GM21367 (cell line): ENCODE measurements around the gene CCBE1.

Experiments used
- ATAC-seq: cut with Tn5 transposase; IDR thresholded peaks from one replicate; pipeline ENCODE4 v1.9.1; 2021; ENCODE audit not compliant: unreplicated experiment

Gene CCBE1

DNA sequence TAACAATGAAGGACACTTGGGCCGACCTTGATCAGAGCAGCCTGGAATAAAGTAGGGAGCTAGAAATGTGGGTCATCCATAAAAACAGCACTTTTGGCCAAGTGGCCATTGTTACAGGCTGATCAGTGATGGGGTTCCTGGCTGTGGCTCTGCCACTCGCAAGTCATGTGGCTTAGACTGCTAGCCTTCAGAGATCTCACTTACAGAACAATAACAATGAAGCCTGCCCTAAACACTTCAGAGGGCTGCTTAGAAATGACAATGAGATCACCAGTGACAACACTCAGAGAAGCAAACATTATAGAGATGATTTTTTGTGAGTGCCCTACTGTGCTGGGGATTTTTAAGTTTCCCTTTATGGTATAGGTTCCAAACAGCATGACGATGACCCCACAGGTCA lies 230.2 kb downstream of the CCBE1 start:
- no peak for ATAC-seq

DNA sequence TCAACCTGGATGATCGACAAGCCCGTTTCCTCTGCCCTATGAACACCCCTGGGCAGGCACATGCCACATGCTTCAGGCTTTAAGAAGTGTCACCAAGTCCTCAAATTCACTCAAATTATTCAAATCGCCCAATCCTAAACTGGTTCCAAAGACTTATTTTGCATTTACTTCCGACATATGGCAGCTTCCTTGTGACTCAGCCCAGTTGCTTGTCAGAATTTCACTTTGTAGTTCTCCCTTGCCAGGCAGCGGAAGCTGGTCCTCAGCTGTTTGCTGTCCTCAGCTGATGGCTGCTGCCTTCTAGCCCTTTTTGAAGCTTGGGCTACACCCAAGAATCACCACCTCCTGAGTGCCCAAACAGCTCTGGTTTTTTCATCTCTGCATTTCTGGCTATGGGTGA lies 232.7 kb downstream of the CCBE1 start:
- no peak for ATAC-seq

DNA sequence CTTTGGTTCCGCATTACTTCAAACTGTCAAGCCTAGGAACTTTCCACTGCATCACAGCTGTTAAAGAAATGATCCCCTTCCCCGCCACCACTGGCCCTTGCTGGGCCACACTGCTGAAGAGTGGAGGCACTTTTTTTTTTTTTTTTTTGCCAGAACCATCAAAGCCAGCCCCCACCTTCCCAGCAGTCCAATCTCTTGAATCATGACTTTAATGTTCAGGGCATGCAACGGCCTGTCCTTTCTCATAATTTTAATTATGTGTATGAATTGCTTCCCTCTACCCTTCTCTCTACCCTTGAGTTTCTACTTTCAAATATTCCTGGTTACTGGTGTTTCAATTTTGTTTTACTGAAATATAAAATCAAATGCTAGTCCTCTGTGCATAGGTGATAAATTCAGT lies 236.1 kb downstream of the CCBE1 start:
- no peak for ATAC-seq

DNA sequence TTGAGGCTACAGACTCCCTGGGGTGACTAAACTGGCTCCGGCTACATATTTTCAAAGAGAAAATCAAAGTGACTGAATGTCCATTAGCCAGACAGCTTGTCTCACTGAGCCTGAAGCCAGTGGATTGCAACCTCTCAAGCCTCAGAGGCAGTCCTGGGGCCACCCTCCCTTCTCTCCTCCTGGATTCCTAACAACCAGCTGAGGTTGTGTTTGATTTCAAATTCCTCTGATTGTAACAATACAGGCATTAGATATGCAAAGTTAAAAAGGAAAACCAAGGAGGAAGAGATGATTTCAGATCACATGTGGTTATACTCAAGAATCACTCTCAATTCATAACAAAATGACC lies 237.2 kb downstream of the CCBE1 start:
- no peak for ATAC-seq

DNA sequence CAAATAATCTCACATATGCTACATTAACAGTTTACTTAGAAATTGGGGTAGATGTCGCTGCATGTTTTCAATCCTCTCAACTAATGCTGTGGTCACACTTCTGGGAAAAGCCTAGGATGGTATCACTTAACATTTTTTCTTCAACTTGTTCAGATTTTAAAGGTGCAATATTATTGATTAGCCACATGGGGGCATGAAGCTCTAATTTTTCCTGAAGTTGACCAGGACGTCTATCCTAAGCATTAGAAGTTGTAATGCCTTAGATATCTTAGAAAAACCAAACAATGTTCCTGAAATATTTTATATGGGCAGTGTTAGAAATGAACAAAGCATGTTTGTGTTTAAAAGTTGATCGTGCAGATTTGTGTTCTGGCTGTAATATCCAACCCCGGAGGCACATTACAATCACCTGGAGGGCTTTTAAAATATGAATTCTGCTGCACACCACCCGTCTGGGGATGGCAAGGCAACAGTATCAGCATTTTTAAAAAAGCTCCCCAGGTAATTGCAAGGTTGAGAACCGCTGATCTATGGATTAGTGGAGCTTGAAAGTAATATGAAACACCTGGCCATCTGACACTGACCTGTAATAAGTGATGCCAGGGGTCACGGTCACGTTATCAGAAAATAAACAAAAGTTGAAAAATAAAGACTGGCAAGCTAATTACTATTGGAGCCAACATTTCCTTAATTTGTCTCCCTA lies 237.7 kb downstream of the CCBE1 start:
- ATAC-seq, result no peak

GRCh38 chr18:59458575-59458974 lies 238.6 kb downstream of the CCBE1 start:
- ATAC-seq, result no peak

DNA sequence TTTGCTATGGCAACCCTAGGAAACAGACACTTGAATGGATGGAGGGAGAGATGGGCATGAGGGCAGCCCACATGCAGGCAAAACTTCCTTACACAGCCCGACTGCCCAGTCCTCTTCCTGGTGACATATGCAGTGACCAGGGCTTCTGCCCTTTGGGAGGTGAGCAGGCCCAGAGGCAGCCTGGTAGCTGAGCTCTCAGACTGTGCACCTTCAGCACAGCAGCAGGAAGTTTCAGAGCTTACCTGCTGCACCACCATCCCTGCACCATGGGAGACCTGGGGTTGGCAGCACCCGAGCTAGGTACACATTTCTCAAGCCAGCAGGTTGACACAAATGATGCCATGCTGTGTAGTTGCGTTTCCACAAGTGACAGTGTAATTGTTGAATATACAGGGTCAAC lies 240.6 kb downstream of the CCBE1 start:
- ATAC-seq, result no peak

- no peak for ATAC-seq
Observed at GRCh38 chr18:59455728-59456276, 241.4 kb downstream of the CCBE1 start.

DNA sequence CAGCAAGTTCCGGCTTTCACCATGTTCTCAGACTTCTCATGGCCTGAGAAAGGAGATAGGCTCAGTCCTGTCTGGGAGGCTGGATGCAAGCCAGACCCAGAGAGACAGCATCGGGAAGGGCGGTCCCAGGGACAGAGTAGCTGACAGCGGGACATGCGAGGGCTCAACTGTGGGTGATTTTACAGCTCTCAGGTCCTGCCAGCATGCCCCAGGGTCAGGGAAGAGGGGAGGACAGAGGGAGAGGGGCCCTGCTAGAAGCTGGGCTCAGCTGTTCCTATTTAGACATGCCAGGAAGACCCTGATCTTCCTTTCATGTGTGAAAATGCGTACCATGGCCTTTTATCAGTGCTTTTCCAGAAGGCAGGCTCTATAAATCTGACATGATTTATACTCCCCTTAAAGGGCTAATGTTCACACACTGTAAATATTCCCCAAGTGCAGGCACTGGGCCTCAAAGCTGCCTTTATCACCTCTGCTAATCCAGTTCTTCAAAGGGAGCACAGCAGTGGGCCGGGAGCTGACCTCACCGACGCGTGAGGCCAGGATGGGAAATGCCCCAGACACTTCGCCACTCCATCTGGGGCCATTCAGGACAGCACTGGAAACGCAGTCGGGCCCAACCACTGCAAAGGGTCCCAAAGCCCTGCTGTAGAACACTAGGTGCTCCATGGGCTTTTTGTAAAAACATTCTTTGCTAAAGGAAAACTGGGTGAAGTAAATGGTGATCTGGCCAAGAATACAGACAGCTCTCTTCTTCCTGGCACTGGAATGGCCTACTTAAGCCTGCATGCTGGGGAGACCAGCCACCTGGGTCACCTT lies 242.1 kb downstream of the CCBE1 start:
- no peak for ATAC-seq

- ATAC-seq, result no peak
Observed at GRCh38 chr18:59453468-59453961, 243.7 kb downstream of the CCBE1 start.

DNA sequence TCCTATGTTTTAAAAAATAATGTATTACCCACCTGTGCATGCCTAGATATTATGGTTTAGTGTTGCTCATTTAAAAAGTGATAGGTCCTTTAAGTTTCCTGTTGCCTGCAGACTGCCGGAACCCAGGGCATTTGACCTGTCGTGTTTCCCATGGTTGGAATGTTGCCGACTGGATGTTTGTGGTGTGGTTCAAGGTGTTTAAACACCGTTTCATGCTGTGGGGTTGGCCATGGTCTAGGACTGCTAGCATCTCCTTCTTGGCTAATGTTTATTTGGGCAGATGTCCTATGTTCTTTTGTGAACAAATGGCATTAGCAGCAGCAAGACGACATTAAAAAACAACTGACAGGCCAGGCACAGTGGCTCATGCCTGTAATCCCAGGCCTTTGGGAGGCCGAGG lies 245.3 kb downstream of the CCBE1 start:
- no peak for ATAC-seq

GRCh38 chr18:59451073-59451472 lies 246.2 kb downstream of the CCBE1 start:
- no peak for ATAC-seq

DNA sequence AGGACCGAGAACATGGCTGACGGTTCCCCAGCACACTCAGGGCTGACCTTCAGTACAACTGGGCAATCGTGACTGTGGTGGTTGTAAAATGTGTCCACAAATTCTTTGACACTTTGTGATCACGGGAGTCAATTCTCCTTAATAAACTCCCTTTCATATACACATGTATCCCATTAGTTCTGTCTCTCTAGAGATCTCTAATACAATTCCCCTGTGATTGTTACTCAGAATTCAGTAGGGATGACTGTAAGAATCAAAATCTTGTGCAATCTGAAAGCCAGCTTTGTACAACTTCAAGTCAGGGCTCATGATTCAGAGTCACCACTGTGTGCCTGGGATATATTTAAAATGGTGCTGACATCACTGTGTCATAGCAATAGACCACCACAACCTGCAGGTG lies 248.7 kb downstream of the CCBE1 start:
- ATAC-seq, result no peak

DNA sequence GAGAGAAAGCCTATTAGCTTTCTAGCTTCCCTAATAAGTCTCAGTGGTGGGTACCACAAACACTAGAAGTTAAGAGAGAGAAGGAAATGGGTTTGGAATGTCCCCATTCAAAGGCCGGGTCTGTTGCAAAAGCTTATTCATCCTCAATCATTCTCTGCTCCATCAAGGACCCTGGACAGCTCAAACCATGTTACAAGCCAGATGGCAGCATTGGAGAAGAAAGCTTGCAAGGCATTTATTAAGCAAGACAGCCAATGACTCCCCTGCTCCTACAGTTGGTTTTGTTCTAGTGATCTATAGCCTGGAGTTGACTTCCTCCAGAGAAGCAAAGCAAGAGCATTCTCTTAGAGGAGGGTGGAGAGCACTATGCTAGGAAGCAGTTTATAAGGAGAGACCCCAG lies 251.2 kb downstream of the CCBE1 start:
- no peak for ATAC-seq

GRCh38 chr18:59437851-59438569 lies 259.2 kb downstream of the CCBE1 start:
- no peak for ATAC-seq

DNA sequence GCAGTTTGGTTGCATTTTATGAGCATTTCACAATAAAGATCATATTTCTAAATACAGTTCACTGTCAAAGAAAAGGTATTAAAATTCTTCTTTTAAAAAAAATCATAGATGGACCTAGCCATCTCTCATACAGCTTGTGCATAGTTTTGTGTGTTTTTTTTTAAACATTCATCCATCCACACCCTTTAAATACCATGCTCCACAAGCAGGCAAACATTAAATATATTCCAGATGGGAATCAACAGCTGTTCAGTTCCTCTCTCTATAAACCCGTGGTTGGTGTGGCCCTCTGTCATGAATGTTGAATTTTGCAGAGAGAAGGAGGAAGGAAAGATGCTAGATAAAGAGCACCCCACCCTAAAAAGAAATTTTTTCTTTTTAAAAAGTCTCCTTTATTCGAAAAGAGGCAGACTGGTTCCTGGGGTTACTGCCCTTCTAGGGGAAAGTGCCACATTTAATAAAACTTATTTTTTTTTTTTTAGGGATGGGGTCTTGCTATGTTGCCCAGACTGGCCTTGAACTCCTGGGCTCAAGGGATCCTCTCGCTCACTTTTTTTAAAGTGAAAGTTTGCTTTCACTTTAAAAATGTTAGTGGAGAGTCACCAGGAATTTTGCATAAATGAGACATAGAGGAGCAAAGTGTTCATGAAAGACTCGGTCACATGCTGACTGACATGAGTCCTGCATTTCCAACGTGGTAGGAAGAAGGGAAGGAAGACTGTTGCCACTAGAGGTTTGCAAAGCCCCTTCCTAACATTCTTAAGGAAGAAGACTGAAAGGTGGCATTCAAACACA lies 264.2 kb downstream of the CCBE1 start:
- ATAC-seq, result no peak

DNA sequence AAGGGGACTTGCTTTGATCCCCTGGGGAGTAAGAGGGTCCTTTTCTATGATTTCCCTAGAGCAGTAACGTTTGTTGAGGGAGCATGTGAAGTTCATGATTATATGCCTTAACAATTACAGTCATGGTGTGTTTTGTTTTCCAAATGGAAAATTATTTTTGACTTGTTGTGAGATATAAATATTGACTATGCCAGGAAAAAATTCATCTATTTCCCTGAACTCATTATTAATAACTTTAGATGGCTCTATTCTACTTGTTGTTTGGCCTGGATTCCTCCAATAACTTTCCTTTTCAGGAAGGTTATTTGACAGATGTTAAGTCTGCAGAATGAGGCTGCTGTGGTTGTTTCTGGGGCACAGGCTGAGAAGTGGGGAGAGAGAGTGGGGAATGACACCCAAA lies 266.1 kb downstream of the CCBE1 start:
- no peak for ATAC-seq

- ATAC-seq, result no peak
Observed at GRCh38 chr18:59429608-59430007, 267.6 kb downstream of the CCBE1 start.

GRCh38 chr18:59428018-59428417 lies 269.2 kb downstream of the CCBE1 start:
- no peak for ATAC-seq

GRCh38 chr18:59426855-59427254 lies 270.4 kb downstream of the CCBE1 start:
- no peak for ATAC-seq

DNA sequence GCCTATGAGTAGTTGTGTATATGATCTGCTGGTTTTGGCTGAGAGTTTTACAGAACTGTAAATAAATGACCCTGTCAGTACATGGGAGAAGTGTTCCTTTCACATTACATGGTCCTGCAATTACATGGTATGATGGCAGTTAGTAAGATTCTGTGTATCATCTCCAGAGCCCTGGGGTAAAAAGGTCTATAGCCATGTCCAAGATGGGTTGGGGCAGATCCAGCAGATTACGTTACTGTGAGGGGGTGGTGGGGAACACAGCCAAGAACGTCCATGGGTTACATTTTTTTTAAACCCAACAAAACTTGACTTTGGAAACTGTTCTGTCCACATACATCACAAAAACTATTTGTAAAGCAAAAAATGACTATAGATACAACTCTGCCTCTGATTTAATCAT lies 274.0 kb downstream of the CCBE1 start:
- no peak for ATAC-seq
